ENCODE data around the gene ADD2.

ADD2 gene

DNA sequence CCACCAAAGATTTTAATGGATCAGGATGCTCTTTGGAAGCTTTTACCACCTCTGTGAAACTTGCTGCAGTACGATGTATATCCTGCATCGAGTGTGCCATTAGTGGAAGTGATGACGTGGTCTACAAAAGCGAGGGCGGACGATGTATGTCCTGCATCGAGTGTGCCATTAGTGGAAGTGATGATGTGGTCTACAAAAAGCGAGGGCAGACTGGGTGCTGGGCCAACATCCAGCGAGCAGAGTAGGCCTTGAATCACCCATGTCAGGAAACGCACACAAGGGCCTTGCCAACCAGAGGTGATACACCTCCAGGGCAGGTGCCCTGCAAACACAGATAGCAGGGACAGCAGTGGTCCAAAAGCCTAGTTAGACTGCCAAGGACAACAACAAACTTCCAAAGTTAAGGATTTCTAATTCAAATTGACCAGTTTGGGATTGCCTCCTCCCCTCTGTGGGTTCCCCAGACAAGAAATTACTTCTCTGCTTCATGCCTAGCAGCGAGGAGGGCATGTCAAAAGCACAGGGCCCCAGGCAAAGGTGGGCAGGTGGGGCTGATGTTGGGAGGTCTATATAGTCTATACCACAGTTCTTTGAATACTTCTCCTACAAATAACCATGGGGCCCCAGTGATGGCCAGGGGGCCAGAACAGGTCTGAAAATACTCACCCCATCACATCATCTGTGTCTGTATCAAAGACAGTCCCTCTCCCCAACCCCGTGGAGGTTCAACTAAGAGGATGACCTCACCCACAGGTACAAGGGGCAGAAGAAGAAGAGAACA, 70.2 kb downstream of the ADD2 start:
- no peak for DNase-seq

DNA sequence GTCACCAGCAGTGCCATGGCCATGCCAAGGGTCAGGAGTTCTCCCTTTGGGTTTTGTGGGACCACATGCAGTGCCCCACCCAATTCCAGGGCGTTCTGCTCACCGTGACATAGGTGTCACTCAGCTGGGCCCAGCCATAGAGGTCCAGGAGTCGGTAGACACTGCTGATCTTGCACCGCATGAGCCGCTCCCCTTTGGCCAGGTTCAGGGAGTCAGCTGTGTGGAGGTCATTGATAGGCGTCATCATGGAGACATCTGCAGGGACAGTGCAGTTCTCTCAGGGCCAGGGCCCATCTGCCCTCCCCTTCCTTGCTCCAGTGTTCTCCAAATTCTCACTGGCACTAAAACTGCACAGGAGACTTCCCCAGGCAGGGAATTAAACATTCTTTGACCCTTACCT, 71.9 kb downstream of the ADD2 start:
- no peak for DNase-seq

DNA sequence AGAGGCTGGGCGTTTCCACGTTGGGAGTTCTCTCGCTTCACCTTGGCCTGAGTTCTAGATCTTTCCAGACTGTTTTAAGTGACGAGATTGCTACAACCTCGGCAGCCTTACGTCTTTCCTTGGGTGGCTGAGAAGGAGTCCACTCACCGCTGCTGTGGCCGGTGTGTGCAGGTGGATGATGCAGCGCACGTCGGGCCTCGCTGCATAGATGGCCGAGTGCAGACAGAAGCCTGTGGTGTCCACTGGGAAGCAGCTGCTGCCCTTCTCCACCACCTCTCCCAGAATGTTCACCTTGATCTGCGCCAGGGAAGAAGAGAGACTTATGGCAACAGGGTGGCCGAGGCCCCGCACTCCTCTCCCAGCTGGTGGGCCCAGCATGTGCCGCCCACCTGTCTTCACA, 75.7 kb downstream of the ADD2 start:
- no peak for DNase-seq

DNA sequence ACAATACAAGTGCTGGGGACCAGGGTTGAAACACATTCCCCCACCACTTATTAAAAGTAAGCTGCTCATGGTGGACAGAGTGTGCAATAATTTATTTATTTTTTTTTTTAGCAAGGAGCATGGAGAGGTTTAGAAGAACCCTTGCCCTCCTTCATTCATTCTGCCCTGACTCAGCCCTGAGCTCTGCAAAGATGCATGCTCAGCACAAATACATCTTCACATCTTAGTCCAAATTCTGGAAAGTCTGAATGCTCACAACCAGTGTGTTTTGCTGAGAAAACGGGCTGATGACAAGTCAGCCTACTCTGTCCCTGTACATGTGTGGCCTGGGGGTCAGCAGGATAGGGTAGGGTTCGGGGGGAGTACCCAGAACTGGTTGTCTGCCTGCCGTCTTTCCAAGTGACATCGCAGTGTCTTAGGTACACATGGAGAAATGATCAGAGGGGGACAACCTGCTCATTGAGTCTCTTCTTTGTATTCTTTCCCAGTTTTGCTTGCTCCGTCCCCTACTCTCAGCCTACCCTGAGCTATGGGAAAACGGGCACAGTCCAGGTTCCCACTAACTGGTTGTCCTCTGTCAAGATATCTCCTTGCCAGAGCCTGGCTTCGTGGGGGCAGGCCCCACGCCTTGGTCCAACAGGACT, 76.4 kb downstream of the ADD2 start:
- no peak for DNase-seq

GRCh38 chr2:70690846-70691245, 77.2 kb downstream of the ADD2 start:
- no peak for DNase-seq

GRCh38 chr2:70688427-70688826, 79.6 kb downstream of the ADD2 start:
- DNase-seq, result no peak

DNA sequence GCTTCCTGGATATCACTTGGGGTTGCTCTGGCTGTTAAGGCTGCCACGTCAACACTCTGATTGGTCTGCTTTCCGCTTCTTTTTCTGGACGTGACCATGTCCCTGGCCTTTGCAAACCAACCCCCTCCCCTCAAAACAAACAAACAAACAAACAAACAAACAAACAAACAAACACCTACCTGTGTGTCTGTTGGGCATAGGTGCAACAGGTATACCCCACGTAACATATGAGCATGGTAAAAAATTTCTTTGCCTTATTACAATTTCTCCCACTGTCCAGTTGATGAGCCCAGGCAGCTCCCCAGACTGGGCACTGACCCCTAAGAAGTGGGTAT, 80.6 kb downstream of the ADD2 start:
- DNase-seq, result no peak

DNA sequence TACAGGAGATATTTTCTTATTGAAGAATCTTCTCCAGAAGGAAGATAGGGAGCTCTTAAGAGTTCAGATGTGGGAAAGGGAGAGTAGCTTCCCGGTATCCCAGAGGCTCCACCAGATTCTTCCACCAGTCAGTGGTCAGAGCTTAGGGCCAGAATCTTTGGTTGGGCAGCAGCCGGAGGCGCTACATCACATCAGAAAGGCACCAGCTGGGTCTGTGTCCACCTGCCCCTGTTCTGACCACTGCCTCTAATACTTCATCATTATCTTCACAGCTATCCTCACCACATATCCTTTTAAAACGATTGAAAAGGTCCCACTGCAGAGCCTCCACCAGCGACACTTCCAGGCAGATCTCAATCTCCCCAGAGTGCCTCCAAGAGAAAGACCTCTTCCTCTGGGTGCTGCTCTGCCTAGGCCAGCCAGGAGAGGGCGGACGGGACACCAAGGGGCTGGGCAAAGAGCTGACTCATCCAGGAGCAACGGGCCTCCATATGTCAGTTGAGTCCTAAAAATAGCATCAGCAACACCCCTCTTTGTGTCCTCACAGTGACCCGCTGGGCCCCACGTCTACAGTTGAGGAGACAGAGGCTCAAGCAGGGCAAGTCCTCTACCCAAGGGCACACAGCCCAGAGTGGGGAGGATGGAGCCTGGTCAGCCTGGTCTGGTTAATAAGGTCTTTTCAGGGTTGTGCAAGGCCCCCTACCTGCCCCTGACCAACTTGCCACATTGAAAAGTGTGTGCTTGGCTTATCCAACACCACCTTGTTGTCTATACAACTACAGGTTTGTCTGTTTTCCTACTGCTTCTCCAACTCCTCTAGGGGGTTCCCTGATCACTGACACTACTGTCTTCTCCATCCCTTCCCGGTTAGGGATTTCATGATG, 81.2 kb downstream of the ADD2 start:
- peak; percentile 53 to 72 for DNase-seq

DNA sequence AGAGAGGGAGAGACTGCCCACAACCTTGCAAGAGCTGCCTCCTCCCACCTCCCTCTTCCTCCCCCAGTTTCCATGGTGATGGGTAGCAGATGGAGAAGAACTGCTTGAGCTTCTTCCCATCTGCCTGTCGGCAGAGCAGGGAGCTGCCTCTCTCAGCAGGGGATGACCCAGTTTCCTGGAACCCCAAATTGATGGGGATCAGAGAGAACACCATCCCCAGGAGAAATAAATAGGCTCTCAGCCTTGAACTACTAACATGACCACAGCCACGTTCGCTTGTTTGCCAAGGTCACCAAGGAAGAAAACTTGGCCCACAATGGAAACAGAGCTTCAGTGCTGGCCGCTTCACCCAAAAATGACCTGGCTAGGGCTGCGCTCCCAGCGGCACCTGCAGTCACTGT, 82.2 kb downstream of the ADD2 start:
- no peak for DNase-seq

- DNase-seq, result no peak
Observed at GRCh38 chr2:70684846-70685622, 83.0 kb downstream of the ADD2 start.

DNA sequence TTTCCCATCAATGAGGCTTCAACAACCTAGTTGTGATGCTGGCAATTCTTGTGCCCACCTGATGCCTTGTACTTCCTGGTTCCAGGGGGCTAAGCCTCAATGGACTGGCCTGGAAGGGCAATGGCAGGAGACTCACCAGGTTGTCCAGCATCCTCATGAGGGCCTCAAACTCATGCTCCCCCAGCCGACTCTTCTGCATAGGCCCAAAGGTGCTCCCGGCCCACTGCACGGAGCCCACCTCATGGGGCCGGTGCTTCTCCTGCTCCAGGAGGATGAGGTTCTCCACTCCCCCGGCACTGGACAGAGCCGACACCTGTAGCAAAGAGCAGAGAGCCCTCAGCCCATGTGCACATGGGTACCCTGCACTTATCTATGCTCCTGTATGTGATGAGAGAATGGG, 84.5 kb downstream of the ADD2 start:
- no peak for DNase-seq

GRCh38 chr2:70680735-70681134, 87.3 kb downstream of the ADD2 start:
- DNase-seq, result no peak

- no peak for DNase-seq
Observed at GRCh38 chr2:70679259-70679658, 88.7 kb downstream of the ADD2 start.

- no peak for DNase-seq
Observed at GRCh38 chr2:70678576-70679143, 89.3 kb downstream of the ADD2 start.

GRCh38 chr2:70676301-70677035, 91.5 kb downstream of the ADD2 start:
- DNase-seq, result no peak

DNA sequence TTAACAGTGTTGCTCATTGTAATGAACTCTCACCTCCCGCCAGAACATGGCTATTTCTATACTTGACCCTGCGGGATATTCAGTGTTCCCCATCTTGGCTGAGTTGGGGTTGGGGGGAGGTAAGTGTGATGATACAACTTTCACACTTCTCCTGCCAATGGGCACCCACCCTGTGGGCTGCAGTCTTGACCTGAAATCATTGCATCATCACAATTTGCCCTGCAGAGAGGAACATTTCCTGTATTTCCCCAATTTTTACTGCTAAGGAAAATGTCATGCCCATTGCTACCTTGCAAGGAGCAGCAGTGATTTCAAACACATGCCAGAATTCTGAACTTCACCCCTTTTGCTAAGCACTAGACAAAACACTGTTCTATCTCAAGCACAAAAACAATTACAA, 92.1 kb downstream of the ADD2 start:
- no peak for DNase-seq

DNA sequence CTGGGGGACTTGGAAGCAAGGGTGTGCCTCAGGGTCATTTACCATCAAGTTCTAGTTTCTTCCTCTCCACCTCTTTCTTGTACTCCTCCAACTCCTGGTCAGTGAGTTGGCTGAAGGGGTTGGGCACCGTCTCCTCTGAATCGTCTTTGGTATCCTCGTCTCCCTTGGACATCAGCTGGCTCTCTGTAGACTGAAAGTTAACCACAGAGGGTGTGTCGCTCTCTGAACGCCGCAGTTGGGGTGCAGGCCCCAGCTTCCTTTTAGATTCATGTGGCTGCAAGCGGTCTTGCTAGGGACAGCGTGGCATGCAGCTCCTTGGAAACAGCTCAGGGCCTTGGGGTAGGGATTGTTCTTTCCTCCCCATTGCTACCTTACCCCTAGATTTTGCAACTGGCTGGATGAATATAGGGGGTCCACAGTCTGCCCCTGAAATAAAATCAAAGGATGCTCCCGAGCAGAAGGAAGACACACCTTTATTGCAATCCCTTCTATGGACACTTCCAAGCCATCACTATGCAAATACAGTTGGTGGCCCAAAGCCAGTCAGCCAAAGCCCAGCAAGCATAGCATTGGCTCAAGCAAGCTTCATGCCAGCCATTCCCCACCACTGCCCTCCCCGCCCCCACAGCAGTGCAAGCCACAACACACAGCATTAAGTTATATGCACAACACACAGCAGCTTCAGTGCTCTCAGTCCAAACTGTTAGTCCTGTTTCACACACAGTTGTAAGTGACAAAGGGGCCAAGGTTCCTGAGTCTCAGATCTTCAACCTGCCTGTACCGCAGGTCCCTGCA, 93.2 kb downstream of the ADD2 start:
- DNase-seq, result no peak

GRCh38 chr2:70673041-70673647, 94.9 kb downstream of the ADD2 start:
- DNase-seq, result no peak

- no peak for DNase-seq
Observed at GRCh38 chr2:70671092-70671675, 96.8 kb downstream of the ADD2 start.

GRCh38 chr2:70670626-70671025, 97.4 kb downstream of the ADD2 start:
- DNase-seq, result no peak

Data from AML-193 (cell line).